H1 (cell line): Measurements from ENCODE around the gene CD79A. TPM values are rescaled to one million over a fixed set of nuclear protein-coding genes. Genes with fewer than 3 reads are reported as not detected.

Experiments
- CTCF ChIA-PET: fragments of 300-600 bp; sonication (Branson Sonifier 250); formaldehyde crosslinking; loops from one replicate; lab custom pipeline; 2021; ENCODE audit not compliant: partially characterized antibody; lab: Charles Lee
- POLR2A ChIA-PET: fragments of 300-600 bp; sonication (Branson Sonifier 250); formaldehyde crosslinking; loops from one replicate; lab custom pipeline; 2021; ENCODE audit warnings: inconsistent platforms; ENCODE audit not compliant: partially characterized antibody; lab: Charles Lee
- DNase-seq, 2 experiments: peaks; one replicate each; pipeline versions ENCODE4 v3.0.0 to v3.0.0-alpha.2; 2010 to 2022; ENCODE audit warnings: low spot score in 2 of 2, low read depth in 1 of 2, mixed read lengths in 1 of 2
- FAIRE-seq: peaks from 2 replicates; lab custom pipeline; 2011; peaks lifted over from hg19 to GRCh38; lab: Jason Lieb, UNC
- H2AFZ ChIP-seq: 2 replicates; pipeline ENCODE4 v1.8.1; 2012; ENCODE audit warnings: low read length, inconsistent platforms
- H2AK5ac ChIP-seq: 2 replicates; pipeline ENCODE4 v1.6.1; 2013; ENCODE audit warnings: low read depth, low read length
- H2BK120ac ChIP-seq: replicated peaks from 2 replicates; pipeline ENCODE3; 2013; ENCODE audit warnings: low read depth, low read length, inconsistent platforms
- H2BK12ac ChIP-seq: 2 replicates; pipeline ENCODE4 v1.6.1; 2013; ENCODE audit warnings: low read depth, low read length
- H2BK15ac ChIP-seq: 2 replicates; pipeline ENCODE4 v1.6.1; 2013; ENCODE audit warnings: low read length
- H2BK20ac ChIP-seq: 2 replicates; pipeline ENCODE4 v1.6.1; 2013; ENCODE audit warnings: low read length
- H2BK5ac ChIP-seq: 2 replicates; pipeline ENCODE4 v1.6.1; 2013; ENCODE audit warnings: low read depth, low read length
- H3K14ac ChIP-seq: 2 replicates; pipeline ENCODE4 v1.6.1; 2013; ENCODE audit warnings: inconsistent platforms; ENCODE audit not compliant: insufficient read length
- H3K18ac ChIP-seq: 2 replicates; pipeline ENCODE4 v1.6.1; 2013; ENCODE audit warnings: low read length; ENCODE audit errors: extremely low read depth
- H3K23ac ChIP-seq: 2 replicates; pipeline ENCODE4 v1.6.1; 2013; ENCODE audit warnings: inconsistent platforms; ENCODE audit not compliant: insufficient read length
- H3K23me2 ChIP-seq: 2 replicates; pipeline ENCODE4 v1.6.1; 2013; ENCODE audit warnings: low read depth, low read length
- H3K27ac ChIP-seq: 2 replicates; pipeline ENCODE4 v1.6.1; 2011; ENCODE audit warnings: low read depth, low read length, inconsistent platforms
- H3K27me3 ChIP-seq, 4 experiments: replicated peaks in 1 of 4; 1 replicate in 1 of 4; 2 replicates in 3 of 4; pipeline versions ENCODE4 v1.6.1 to v1.8.1; 2011 to 2013; ENCODE audit warnings: low read length in 3 of 4, mild to moderate bottlenecking in 3 of 4, inconsistent platforms in 2 of 4, mixed read lengths in 2 of 4, moderate library complexity in 1 of 4; ENCODE audit not compliant: control insufficient read depth in 3 of 4, insufficient read depth in 3 of 4; ENCODE audit errors: extremely low read depth in 1 of 4
- H3K36me3 ChIP-seq, 4 experiments: 2 replicates each; pipeline versions ENCODE4 v1.6.1 to v1.8.1; 2011 to 2013; ENCODE audit warnings: mild to moderate bottlenecking in 4 of 4, low read length in 3 of 4, moderate library complexity in 2 of 4, control low read depth in 1 of 4, inconsistent platforms in 1 of 4; ENCODE audit not compliant: insufficient read depth in 4 of 4, control insufficient read depth in 2 of 4
- H3K4ac ChIP-seq: replicated peaks from 2 replicates; pipeline ENCODE3; 2013; ENCODE audit warnings: low read length, low read depth, mixed read lengths, inconsistent platforms; ENCODE audit not compliant: insufficient read length
- H3K4me1 ChIP-seq, 4 experiments: replicated peaks in 1 of 4; 1 replicate in 1 of 4; 2 replicates in 3 of 4; pipeline versions ENCODE4 v1.6.1 to v1.8.1; 2011 to 2013; ENCODE audit warnings: low read length in 3 of 4, inconsistent platforms in 2 of 4, mixed read lengths in 1 of 4; ENCODE audit not compliant: insufficient read depth in 4 of 4, control insufficient read depth in 3 of 4
- H3K4me2 ChIP-seq, 2 experiments: 2 replicates each; pipeline versions ENCODE4 v1.6.1 to v1.8.1; 2011 to 2013; ENCODE audit warnings: low read depth in 2 of 2, low read length in 2 of 2, control low read depth in 1 of 2, inconsistent platforms in 1 of 2, mild to moderate bottlenecking in 1 of 2; ENCODE audit not compliant: insufficient read depth in 1 of 2
- H3K4me3 ChIP-seq, 4 experiments: fragments of 200-600, 300-600 bp in 1 of 4; sonication (generic), shearing (Covaris generic), sonication (Bioruptor Twin) in 1 of 4; 2 replicates each; pipeline versions ENCODE4 v1.5.1 to v1.8.1; 2011 to 2016; ENCODE audit warnings: low read length in 4 of 4, low read depth in 3 of 4, control low read depth in 2 of 4, inconsistent platforms in 2 of 4, mild to moderate bottlenecking in 2 of 4, mixed read lengths in 1 of 4, moderate library complexity in 1 of 4; ENCODE audit not compliant: insufficient read depth in 2 of 4; ENCODE audit errors: extremely low read depth in 1 of 4
- H3K56ac ChIP-seq: replicated peaks from 2 replicates; pipeline ENCODE3; 2013; ENCODE audit warnings: low read depth, mild to moderate bottlenecking, mixed read lengths, low read length, inconsistent platforms; ENCODE audit not compliant: insufficient read length
- H3K79me1 ChIP-seq: 2 replicates; pipeline ENCODE4 v1.6.1; 2013; ENCODE audit warnings: low read depth, low read length, control low read depth
- H3K79me2 ChIP-seq, 2 experiments: 2 replicates each; pipeline versions ENCODE4 v1.6.1 to v1.8.1; 2012 to 2013; ENCODE audit warnings: low read length in 2 of 2, mild to moderate bottlenecking in 2 of 2, inconsistent platforms in 1 of 2; ENCODE audit not compliant: insufficient read depth in 2 of 2, control insufficient read depth in 1 of 2
- H3K9ac ChIP-seq, 4 experiments: replicated peaks in 1 of 4; 1 replicate in 1 of 4; 2 replicates in 3 of 4; pipeline versions ENCODE4 v1.6.1 to v1.8.1; 2011 to 2013; ENCODE audit warnings: low read depth in 3 of 4, low read length in 3 of 4, control low read depth in 2 of 4, mild to moderate bottlenecking in 2 of 4, moderate library complexity in 2 of 4, inconsistent platforms in 1 of 4; ENCODE audit errors: extremely low read depth in 1 of 4
- H3K9me3 ChIP-seq, 2 experiments: 2 replicates each; pipeline versions ENCODE4 v1.6.1 to v1.8.1; 2012 to 2013; ENCODE audit warnings: mild to moderate bottlenecking in 2 of 2, moderate library complexity in 2 of 2, control low read depth in 1 of 2, inconsistent platforms in 1 of 2, low read depth in 1 of 2, low read length in 1 of 2, mixed read lengths in 1 of 2; ENCODE audit not compliant: insufficient read depth in 2 of 2
- H4K20me1 ChIP-seq, 2 experiments: replicated peaks in 1 of 2; 2 replicates each; pipeline versions ENCODE3 to v1.8.1; 2011 to 2013; ENCODE audit warnings: inconsistent platforms in 2 of 2, low read length in 2 of 2, mild to moderate bottlenecking in 1 of 2; ENCODE audit not compliant: insufficient read depth in 2 of 2, control insufficient read depth in 1 of 2
- H4K5ac ChIP-seq: 2 replicates; pipeline ENCODE4 v1.6.1; 2013; ENCODE audit warnings: low read length, low read depth, mixed read lengths, inconsistent platforms; ENCODE audit not compliant: insufficient read length
- H4K8ac ChIP-seq: 2 replicates; pipeline ENCODE4 v1.8.0; 2013; ENCODE audit warnings: mild to moderate bottlenecking, moderate library complexity, low read length, inconsistent platforms; ENCODE audit not compliant: insufficient read depth; ENCODE audit errors: extremely low read depth
- H4K91ac ChIP-seq: replicated peaks from 2 replicates; pipeline ENCODE3; 2013; ENCODE audit warnings: low read length, mixed read lengths, inconsistent platforms; ENCODE audit not compliant: insufficient read length
- EGR1 ChIP-seq: IDR thresholded peaks from 2 replicates; pipeline ENCODE4 v1.6.1; 2011; ENCODE audit warnings: low read depth, low read length, borderline replicate concordance
- KDM1A ChIP-seq: fragments of 200-600, 300-600 bp; sonication (generic); IDR thresholded peaks from 2 replicates; pipeline ENCODE4 v1.7.1; 2016; ENCODE audit warnings: mild to moderate bottlenecking, low read length, borderline replicate concordance
- MAFK ChIP-seq: IDR thresholded peaks from 2 replicates; pipeline ENCODE4 v1.6.1; 2012; ENCODE audit warnings: low read depth, mild to moderate bottlenecking, improper control_type of control experiment, low read length
- POLR2A ChIP-seq, 2 experiments: IDR thresholded peaks; 1 replicate in 1 of 2; 2 replicates in 1 of 2; pipeline ENCODE4 v1.6.1; 2011; ENCODE audit warnings: low read depth in 2 of 2, low read length in 2 of 2, mild to moderate bottlenecking in 2 of 2; ENCODE audit errors: control extremely low read depth in 1 of 2
- POLR2AphosphoS5 ChIP-seq: IDR thresholded peaks from 2 replicates; pipeline ENCODE4 v1.6.1; 2011; ENCODE audit warnings: low read depth, low read length
- RNF2 ChIP-seq: fragments of 200-900, 300-1000 bp; sonication (generic); IDR thresholded peaks from 2 replicates; pipeline ENCODE4 v1.7.1; 2016; ENCODE audit warnings: borderline replicate concordance, low read depth, mild to moderate bottlenecking, antibody characterized with exemption, low read length; ENCODE audit not compliant: poor library complexity, severe bottlenecking; ENCODE audit errors: missing control alignments
- SP1 ChIP-seq: IDR thresholded peaks from 2 replicates; pipeline ENCODE4 v1.6.1; 2011; ENCODE audit warnings: low read depth, low read length
- SP2 ChIP-seq: IDR thresholded peaks from 2 replicates; pipeline ENCODE4 v1.6.1; 2012; ENCODE audit warnings: mild to moderate bottlenecking, low read length, inconsistent platforms
- TAF1 ChIP-seq: IDR thresholded peaks from 2 replicates; pipeline ENCODE4 v1.6.1; 2011; ENCODE audit warnings: mild to moderate bottlenecking, low read depth, low read length
- WGBS, 2 experiments: shearing (Covaris generic) in 1 of 2; methylation state at CpG; one replicate each; pipeline versions ENCODE4 v1.1.6 to v1.1.7; 2013 to 2015; ENCODE audit warnings: low lambda C conversion rate in 2 of 2, mixed read lengths in 2 of 2, inconsistent platforms in 1 of 2, low coverage in 1 of 2, missing lambda C conversion rate in 1 of 2; ENCODE audit not compliant: insufficient replicate concordance in 2 of 2, insufficient coverage in 1 of 2, insufficient read length in 1 of 2; ENCODE audit errors: extremely low coverage in 1 of 2, missing lambda C conversion rate in 1 of 2; 5-methylcytosine and 5-hydroxymethylcytosine counted together
- polyA plus RNA-seq, 7 experiments: library from polyadenylated mRNA; depleted of rRNA in 3 of 7; stranded (reverse) in 5 of 7; unstranded in 2 of 7; fragments of >200 nt in 5 of 7; fragments of 200-250 nt in 2 of 7; gene quantifications; 1 replicate in 5 of 7; 2 replicates in 1 of 7; 4 replicates in 1 of 7; pipeline versions ENCODE4 v1.2.1 to v1.2.3, GENCODE V29; 2011 to 2013; ENCODE audit warnings: missing spikeins in 2 of 7, mixed read lengths in 2 of 7
- total RNA-seq: library from RNA; stranded (reverse); fragmentation: NEBNext Ultra II Directional; extraction: Animal tissue kit (Norgen Biotek cat#: 25700); gene quantifications from 2 replicates; pipeline ENCODE4 v1.2.1, GENCODE V29; 2021

CD79A gene
- total and polyA plus RNA-seq, 2 of the 8 experiments (the other 6 are each of a cell fraction or from before 2014, with no cell fraction given): 0.54 to 0.77 TPM

GRCh38 chr19:41919948-41920712 lies 43.1 kb downstream of the CD79A start:
- Histone ChIP-seq H3K36me3 (no peaks in the 10 kb centered on the region), H3K9me3 (no peaks in the 10 kb centered on the region), H4K8ac (no peak overlapping the region), H3K23ac (no peak overlapping the region), H4K5ac (no peak overlapping the region), H2AFZ (no peak overlapping the region), H3K23me2 (peaks cover 15% of the 10 kb centered on the region), H3K56ac (no peak overlapping the region), H3K4me3 (no peak overlapping the region), H3K4me1 (peaks cover 0 to 16% (median 9%) of the 10 kb centered on the region in 4 experiments; a peak in 6 of 7 replicates), H2BK20ac (peak overlapping the region; percentile 32; the same call in 1 of the 2 replicates), H2BK15ac (peak overlapping the region; percentile 72; the same call in 1 of the 2 replicates), H3K79me2 (no peaks in the 10 kb centered on the region), H3K27ac (no peak overlapping the region), H2AK5ac (peak overlapping the region; percentile 61), H3K4me2 (peak overlapping the region in 1 of 2 experiments; percentile 23; a peak in 1 of 4 replicates), H4K91ac (peak overlapping the region; percentile 55), H3K18ac (no peak overlapping the region), H4K20me1 (peaks cover 6 to 46% of the 10 kb centered on the region in 2 experiments), H3K27me3 (peaks cover 63 to 99% (median 95%) of the 10 kb centered on the region in 4 experiments), H3K14ac (no peak overlapping the region), H3K9ac (no peak overlapping the region), H2BK5ac (peak overlapping the region; percentile 53; the same call in 1 of the 2 replicates), H2BK120ac (no peak overlapping the region), H3K79me1 (no peaks in the 10 kb centered on the region; the same call in 1 of the 2 replicates), H3K4ac (peak overlapping the region; percentile 23), H2BK12ac (peak overlapping the region; percentile 55; the same call in 1 of the 2 replicates)
- DNase-seq (no peak), FAIRE-seq (no peak)
- WGBS, 2 experiments: 84% methylated on average over 33 of the region's 33 CpGs; no CpG with 5 or more reads in 1 of the 2 experiments
- CTCF ChIA-PET: interaction anchor here (1.2 to 2.1 kb wide), 6 partner anchors 9 to 47 kb away, joined by 3 to 11 read pairs (median 4); no protein-coding TSS in a partner anchor
- POLR2A ChIA-PET: interaction anchor here (0.6 to 3.8 kb wide), 7 partner anchors 9 to 1684 kb away, joined by 3 to 20 read pairs (median 3); no protein-coding TSS in a partner anchor
- TF ChIP-seq SP1 (no peak), POLR2A (IDR thresholded peaks at IDR 0.05; ENCODE audit: control extremely low read depth in 1 of 2, low read depth in 2 of 2, low read length in 2 of 2) (no peak), RNF2 (no peak), SP2 (no peak), TAF1 (no peak), EGR1 (no peak), MAFK (no peak), KDM1A (no peak), POLR2AphosphoS5 (no peak)
